SK-N-SH (cell line): Measurements from ENCODE around the gene ZNF487. TPM values are rescaled to one million over a fixed set of nuclear protein-coding genes. Genes with fewer than 3 reads are reported as not detected.

ENCODE experiments used
- CTCF ChIA-PET: fragments of 300-600, 350-600 bp; formaldehyde crosslinking; extraction: SDS; loops from one replicate; lab custom pipeline; 2021; lab: Yijun Ruan, JAX
- POLR2A ChIA-PET: fragments of 350-600 bp; sonication (Branson Sonifier 250); formaldehyde crosslinking; extraction: SDS; loops from one replicate; lab custom pipeline; 2020; ENCODE audit warnings: antibody characterized with exemption, inconsistent platforms; lab: Yijun Ruan, JAX
- DNase-seq: peaks from one replicate; pipeline ENCODE4 v3.0.0; 2012
- H2AFZ ChIP-seq: fragments of 200-600 bp; sonication (generic); 2 replicates; pipeline ENCODE4 v1.8.1; 2016; ENCODE audit warnings: antibody characterized with exemption, mild to moderate bottlenecking, low read depth
- H3F3A ChIP-seq: fragments of 200-600 bp; sonication (generic); replicated peaks from 2 replicates; pipeline ENCODE3; 2016; ENCODE audit warnings: antibody characterized with exemption, mild to moderate bottlenecking; ENCODE audit not compliant: insufficient read depth
- H3K27ac ChIP-seq, 2 experiments: fragments of 200-500 bp in 1 of 2; fragments of 200-600 bp in 1 of 2; sonication (Bioruptor generic) in 1 of 2; sonication (generic), shearing (Covaris generic) in 1 of 2; 2 replicates each; pipeline versions ENCODE4 v1.5.1 to v1.6.1; 2014 to 2016; ENCODE audit warnings: low read depth in 2 of 2, inconsistent platforms in 1 of 2, low read length in 1 of 2, mild to moderate bottlenecking in 1 of 2, mixed read lengths in 1 of 2
- H3K27me3 ChIP-seq: fragments of 200-600 bp; sonication (generic), shearing (Covaris generic); 2 replicates; pipeline ENCODE4 v1.6.1; 2016; ENCODE audit warnings: mixed run types; ENCODE audit not compliant: insufficient read depth
- H3K36me3 ChIP-seq, 2 experiments: fragments of 200-500 bp in 1 of 2; fragments of 200-600 bp in 1 of 2; sonication (Bioruptor generic) in 1 of 2; sonication (generic) in 1 of 2; replicated peaks in 1 of 2; 2 replicates each; pipeline versions ENCODE3 to v1.5.1; 2014 to 2016; ENCODE audit warnings: low read length in 1 of 2, mild to moderate bottlenecking in 1 of 2; ENCODE audit not compliant: insufficient read depth in 2 of 2, control insufficient read depth in 1 of 2
- H3K4me1 ChIP-seq, 2 experiments: fragments of 200-500 bp in 1 of 2; fragments of 200-600 bp in 1 of 2; sonication (Bioruptor generic) in 1 of 2; sonication (generic), shearing (Covaris generic) in 1 of 2; 2 replicates each; pipeline versions ENCODE4 v1.5.1 to v1.6.1; 2014 to 2016; ENCODE audit warnings: low read depth in 1 of 2, low read length in 1 of 2, mixed run types in 1 of 2; ENCODE audit not compliant: insufficient read depth in 2 of 2, control insufficient read depth in 1 of 2
- H3K4me2 ChIP-seq: fragments of 200-600 bp; sonication (generic), shearing (Covaris generic); 2 replicates; pipeline ENCODE4 v1.6.1; 2017; ENCODE audit warnings: mixed run types
- H3K4me3 ChIP-seq, 2 experiments: fragments of 200-500 bp in 1 of 2; fragments of 200-600 bp in 1 of 2; sonication (Bioruptor generic) in 1 of 2; sonication (generic), shearing (Covaris generic) in 1 of 2; 2 replicates each; pipeline versions ENCODE4 v1.5.1 to v1.8.1; 2014 to 2016; ENCODE audit warnings: low read depth in 2 of 2, inconsistent platforms in 1 of 2, low read length in 1 of 2, mild to moderate bottlenecking in 1 of 2, mixed read lengths in 1 of 2, moderate library complexity in 1 of 2
- H3K79me2 ChIP-seq: fragments of 200-600 bp; sonication (generic); 2 replicates; pipeline ENCODE4 v1.8.1; 2017; ENCODE audit warnings: mild to moderate bottlenecking; ENCODE audit not compliant: insufficient read depth
- H3K9ac ChIP-seq: fragments of 200-600 bp; sonication (generic); 2 replicates; pipeline ENCODE4 v1.6.1; 2017; ENCODE audit warnings: mixed run types
- H3K9me2 ChIP-seq: fragments of 200-600 bp; sonication (generic); 2 replicates; pipeline ENCODE4 v1.6.1; 2017; ENCODE audit warnings: mixed run types
- H3K9me3 ChIP-seq: fragments of 200-600 bp; sonication (generic); 2 replicates; pipeline ENCODE4 v1.6.1; 2017; ENCODE audit warnings: mixed run types, mild to moderate bottlenecking, moderate library complexity
- H4K20me1 ChIP-seq: fragments of 200-600 bp; sonication (generic); 2 replicates; pipeline ENCODE4 v1.6.1; 2017; ENCODE audit warnings: mild to moderate bottlenecking, mixed run types; ENCODE audit not compliant: insufficient read depth
- CHD2 ChIP-seq: fragments of 150-350 bp; IDR thresholded peaks from 2 replicates; pipeline ENCODE4 v1.6.1; 2018; ENCODE audit warnings: low read length; ENCODE audit not compliant: partially characterized antibody
- CTCF ChIP-seq: fragments of 200-600 bp; sonication (generic); IDR thresholded peaks from 2 replicates; pipeline ENCODE4 v1.6.1; 2017; ENCODE audit warnings: antibody characterized with exemption, mild to moderate bottlenecking, moderate library complexity
- EP300 ChIP-seq, 2 experiments: IDR thresholded peaks; 2 replicates each; pipeline versions ENCODE4 v1.4.0 to v1.6.1; 2012; ENCODE audit warnings: borderline replicate concordance in 1 of 2, low read depth in 1 of 2, low read length in 1 of 2
- EZH2phosphoT487 ChIP-seq: fragments of 200-600 bp; sonication (generic); IDR thresholded peaks from 2 replicates; pipeline ENCODE4 v1.6.1; 2017; ENCODE audit warnings: low read depth, mixed run types, mild to moderate bottlenecking, antibody characterized with exemption, moderate library complexity, borderline replicate concordance
- FOSL2 ChIP-seq: IDR thresholded peaks from 2 replicates; pipeline ENCODE4 v1.4.0; 2012; ENCODE audit warnings: low read depth, mild to moderate bottlenecking, moderate library complexity, borderline replicate concordance
- FOXJ3 ChIP-seq: sonication (generic); formaldehyde crosslinking; IDR thresholded peaks from 2 replicates; pipeline ENCODE4 v1.5.1; 2020; ENCODE audit warnings: mild to moderate bottlenecking, missing genetic modification reagents
- GATA2 ChIP-seq: sonication (generic); formaldehyde crosslinking; IDR thresholded peaks from 2 replicates; pipeline ENCODE4 v1.5.0; 2020; ENCODE audit warnings: mild to moderate bottlenecking, missing genetic modification reagents
- IRF3 ChIP-seq: fragments of 150-350 bp; IDR thresholded peaks from 2 replicates; pipeline ENCODE4 v1.6.1; 2016; ENCODE audit warnings: mild to moderate bottlenecking, low read depth, low read length
- JUND ChIP-seq: IDR thresholded peaks from 2 replicates; pipeline ENCODE4 v1.4.0; 2012
- MEF2A ChIP-seq: IDR thresholded peaks from 2 replicates; pipeline ENCODE4 v1.4.0; 2012; ENCODE audit warnings: low read depth, borderline replicate concordance
- NFIC ChIP-seq: IDR thresholded peaks from 2 replicates; pipeline ENCODE4 v1.4.0; 2012; ENCODE audit warnings: borderline replicate concordance
- PBX3 ChIP-seq: IDR thresholded peaks from 2 replicates; pipeline ENCODE4; 2012
- RCOR1 ChIP-seq: fragments of 150-350 bp; IDR thresholded peaks from 2 replicates; pipeline ENCODE4 v1.6.1; 2017; ENCODE audit warnings: antibody characterized with exemption, low read length
- RFX5 ChIP-seq: IDR thresholded peaks from 2 replicates; pipeline ENCODE4 v1.6.1; 2012; ENCODE audit warnings: mild to moderate bottlenecking, improper control_type of control experiment, low read length
- TAF1 ChIP-seq: IDR thresholded peaks from 2 replicates; pipeline ENCODE4 v1.6.1; 2012; ENCODE audit warnings: low read depth, mild to moderate bottlenecking, low read length, moderate library complexity, borderline replicate concordance
- TCF12 ChIP-seq: IDR thresholded peaks from 2 replicates; pipeline ENCODE4 v1.4.0; 2012
- TEAD4 ChIP-seq: IDR thresholded peaks from 2 replicates; pipeline ENCODE4 v1.4.0; 2012; ENCODE audit warnings: mild to moderate bottlenecking, borderline replicate concordance; ENCODE audit not compliant: insufficient read depth
- USF2 ChIP-seq: fragments of 150-350 bp; IDR thresholded peaks from 2 replicates; pipeline ENCODE4 v1.6.1; 2017; ENCODE audit warnings: antibody characterized with exemption, low read length, low read depth, borderline replicate concordance
- ZBTB33 ChIP-seq: IDR thresholded peaks from 2 replicates; pipeline ENCODE4 v1.4.0; 2012; ENCODE audit warnings: low read depth, borderline replicate concordance
- WGBS: methylation state at CpG from one replicate; pipeline ENCODE4 v1.1.6; 2017; ENCODE audit warnings: low lambda C conversion rate; 5-methylcytosine and 5-hydroxymethylcytosine counted together
- polyA plus RNA-seq, 3 experiments: library from polyadenylated mRNA; depleted of rRNA; stranded (reverse); fragments of >200 nt; gene quantifications; 2 replicates each; pipeline ENCODE4 v1.2.3, GENCODE V29; 2012

Gene ZNF487
- polyA plus RNA-seq, 1 of the 3 experiments (the other 2 are of a cell fraction): 2.7 TPM

GRCh38 chr10:43390333-43390732, 46.6 kb upstream of the ZNF487 start:
- peaks cover 84 to 85% of the 10 kb centered on the region in 2 experiments for H3K36me3 ChIP-seq
- peaks cover 40% of the 10 kb centered on the region for H3F3A ChIP-seq
- H3K9me3 ChIP-seq: no peaks in the 10 kb centered on the region
- ChIA-PET CTCF (interaction anchor here (0.6 to 1.3 kb wide), 10 partner anchors 8 to 76 kb away, joined by 3 to 5 read pairs (median 3); partner anchors contain the start of gene ZNF487), POLR2A (no interaction called here)
- no peaks in the 10 kb centered on the region for H3K9me2 ChIP-seq
- H3K79me2 ChIP-seq: peaks cover 75% of the 10 kb centered on the region
- WGBS: 92% methylated on average over 5 of the region's 5 CpGs
- peaks cover 100% of the 10 kb centered on the region for H4K20me1 ChIP-seq
- no peak overlapping the region for H3K27ac ChIP-seq
- H3K4me2 ChIP-seq: no peak overlapping the region
- no peak for DNase-seq
- H3K27me3 ChIP-seq: no peaks in the 10 kb centered on the region
- H3K9ac ChIP-seq: no peak overlapping the region
- TF ChIP-seq FOXJ3 (CRISPR knock-in tag) (no peak), CTCF (no peak), IRF3 (no peak), EZH2phosphoT487 (no peak), EP300 (IDR thresholded peaks at IDR 0.05; ENCODE audit: borderline replicate concordance in 1 of 2, low read depth in 1 of 2, low read length in 1 of 2) (no peak), GATA2 (CRISPR knock-in tag) (no peak), RCOR1 (no peak), TAF1 (no peak), TCF12 (no peak), RFX5 (no peak), FOSL2 (no peak), MEF2A (no peak), PBX3 (no peak), CHD2 (no peak), TEAD4 (no peak), NFIC (no peak), JUND (no peak), USF2 (no peak), ZBTB33 (no peak)
- peaks cover 5 to 9% of the 10 kb centered on the region in 2 experiments; a peak in 3 of 4 replicates for H3K4me1 ChIP-seq
- no peak overlapping the region for H3K4me3 ChIP-seq
- no peak overlapping the region for H2AFZ ChIP-seq
